Stimulated activated CD8-positive, alpha-beta memory T cell treated with anti-CD3 and anti-CD28 coated beads, Interleukin-15, amount 100 ng/mL, for 4 hours (primary cell): ENCODE data around the gene PRDM5.

Experiments used
- DNase-seq, 2 donors: peaks; one replicate each; pipeline ENCODE4 v3.0.0-alpha.2; 2020; ENCODE audit warnings: low read depth in 2 of 2

Gene PRDM5

DNA sequence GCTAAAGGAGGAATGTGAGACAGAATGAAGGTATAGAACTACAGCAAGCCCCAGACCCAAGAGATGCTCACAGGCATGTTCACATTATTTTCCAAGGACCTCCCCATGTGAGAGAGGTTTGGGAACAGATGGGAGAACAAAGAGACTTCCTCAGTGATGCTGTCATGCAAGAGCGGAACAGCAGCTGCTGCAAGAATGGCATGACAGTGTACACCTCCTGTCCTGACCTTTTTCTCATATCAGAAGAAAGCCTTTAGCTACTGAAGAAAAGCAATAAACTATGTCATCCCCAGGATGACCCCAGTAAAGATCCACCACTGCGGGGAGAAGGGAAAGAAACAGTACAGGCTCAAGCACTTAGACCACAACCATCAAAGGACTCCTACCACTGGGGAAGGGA lies 7.2 kb downstream of the PRDM5 start:
- DNase-seq, result no peak

DNA sequence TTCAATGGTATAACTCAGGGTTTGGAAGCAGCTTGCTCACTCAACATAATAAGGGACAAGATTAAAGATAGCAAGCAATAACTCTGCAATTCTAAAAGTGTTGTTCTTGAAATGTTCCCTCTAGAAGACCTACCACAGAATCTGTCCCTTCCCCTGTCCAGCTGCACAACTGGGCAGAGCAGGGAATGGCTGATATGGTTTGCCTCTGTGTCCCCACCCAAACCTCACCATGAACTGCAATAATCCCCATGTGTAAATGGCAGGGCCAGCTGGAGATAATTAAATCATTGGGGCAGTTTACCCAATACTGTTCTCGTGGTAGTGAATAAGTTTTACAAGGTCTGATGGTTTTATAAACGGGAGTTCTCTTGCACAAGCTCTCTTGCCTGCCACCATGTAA lies 19.1 kb downstream of the PRDM5 start:
- DNase-seq, result no peak

DNA sequence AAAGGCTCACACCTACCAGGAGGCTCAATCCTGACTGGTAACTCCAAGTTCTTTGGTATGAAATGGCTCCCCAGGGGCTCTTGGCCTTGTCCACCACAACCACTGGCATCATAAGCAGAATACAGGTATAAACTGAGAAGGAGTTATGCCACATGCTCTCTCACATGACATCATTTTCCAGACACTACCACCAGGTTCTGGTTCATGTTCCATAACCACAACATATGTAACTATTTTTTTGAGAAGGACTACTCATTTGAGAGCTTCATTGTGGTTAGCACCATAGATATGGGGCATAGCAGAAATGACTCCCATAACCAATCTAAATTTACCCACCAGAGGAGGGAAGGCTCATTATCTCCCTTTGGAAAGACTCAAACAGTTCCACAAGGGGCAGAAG lies 19.6 kb downstream of the PRDM5 start:
- no peak for DNase-seq

DNA sequence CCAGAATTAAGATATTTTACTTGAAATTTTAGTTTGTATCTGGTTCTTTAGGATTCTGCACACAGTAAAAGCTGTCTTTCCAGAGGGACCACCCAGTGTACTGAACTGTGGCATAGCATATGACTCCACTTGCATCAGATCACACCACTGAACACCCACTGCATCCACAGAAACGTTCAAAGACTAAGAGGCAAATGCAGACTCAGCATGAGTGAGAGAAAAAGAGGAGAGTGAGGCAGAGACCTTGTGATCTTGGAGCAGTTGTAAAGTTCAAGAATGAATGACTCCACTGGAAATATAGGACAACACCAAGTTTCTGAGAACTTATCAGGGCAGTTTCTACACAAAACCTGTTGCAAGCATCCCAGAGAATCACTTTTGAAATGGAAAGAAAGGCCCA lies 20.8 kb downstream of the PRDM5 start:
- DNase-seq, result no peak

DNA sequence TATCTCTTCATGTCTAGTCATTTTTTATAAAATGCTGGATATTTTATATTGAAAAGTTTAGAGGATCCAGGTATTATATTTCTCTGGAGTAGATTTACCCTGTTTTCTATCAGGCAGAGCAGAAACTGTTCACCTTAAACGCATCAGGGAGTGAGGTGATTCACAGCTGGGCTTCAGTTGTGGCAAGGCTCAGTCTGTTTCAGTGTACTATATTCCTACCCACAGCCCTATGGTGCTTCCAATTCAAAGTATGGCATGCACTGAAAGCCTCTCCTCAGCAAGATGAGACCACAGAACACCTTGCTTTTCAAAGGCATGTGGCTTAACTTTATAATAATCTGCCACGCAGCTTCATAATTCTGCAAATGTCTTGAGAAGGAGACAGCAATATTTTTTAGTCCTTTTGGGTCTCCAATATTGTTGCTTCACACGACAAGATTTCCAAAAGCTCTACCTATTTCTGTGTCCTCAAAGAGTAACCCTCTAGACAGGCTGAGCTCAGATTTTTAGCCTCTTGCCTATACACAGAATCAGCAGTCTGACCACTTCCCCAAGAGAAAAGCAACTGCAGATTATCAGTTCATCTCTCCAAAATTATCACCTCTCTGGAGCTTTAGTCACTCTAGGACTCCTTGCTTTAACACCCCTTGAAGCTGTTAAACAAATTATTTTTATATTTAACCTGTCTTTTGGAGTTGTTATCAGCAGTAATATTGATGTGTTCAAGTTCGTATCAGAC lies 24.4 kb downstream of the PRDM5 start:
- no peak for DNase-seq

DNA sequence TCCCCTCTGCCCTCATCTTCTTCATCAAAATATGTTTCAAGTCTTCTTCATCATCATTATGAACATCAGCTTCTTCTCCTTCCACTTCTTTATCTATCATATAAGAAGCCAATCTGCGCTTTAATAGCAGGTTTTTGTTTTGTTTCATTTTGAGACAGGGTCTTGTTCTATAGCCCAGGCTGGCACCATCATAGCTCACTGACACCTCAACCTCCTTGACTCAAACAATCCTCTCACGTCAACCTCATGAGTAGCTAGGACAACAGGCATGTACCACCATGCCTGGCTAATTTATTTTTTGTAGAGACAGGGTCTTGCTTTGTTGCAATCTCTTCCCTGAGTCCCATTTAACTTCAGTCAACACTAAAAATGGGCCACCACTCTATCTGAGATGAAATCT lies 27.0 kb downstream of the PRDM5 start:
- DNase-seq, result no peak

DNA sequence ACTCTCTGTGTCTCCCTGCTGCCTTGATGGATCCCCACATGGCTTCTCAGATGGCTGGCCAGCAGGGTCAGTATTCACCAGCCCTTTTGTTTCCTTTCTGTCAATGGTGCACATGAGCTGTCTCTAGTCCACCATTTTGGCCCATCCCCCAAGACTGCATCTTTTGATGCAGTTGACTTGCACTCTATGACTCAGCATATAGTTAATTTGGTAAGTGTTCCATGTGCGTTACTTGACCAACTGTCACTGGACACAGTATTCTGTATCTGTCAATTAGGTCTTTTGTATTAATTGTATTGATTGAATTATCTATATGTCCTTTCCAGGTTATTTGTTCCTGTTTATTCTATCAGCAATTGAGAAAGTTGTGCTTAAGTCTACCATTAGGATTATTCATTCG lies 29.2 kb downstream of the PRDM5 start:
- DNase-seq, result no peak

DNA sequence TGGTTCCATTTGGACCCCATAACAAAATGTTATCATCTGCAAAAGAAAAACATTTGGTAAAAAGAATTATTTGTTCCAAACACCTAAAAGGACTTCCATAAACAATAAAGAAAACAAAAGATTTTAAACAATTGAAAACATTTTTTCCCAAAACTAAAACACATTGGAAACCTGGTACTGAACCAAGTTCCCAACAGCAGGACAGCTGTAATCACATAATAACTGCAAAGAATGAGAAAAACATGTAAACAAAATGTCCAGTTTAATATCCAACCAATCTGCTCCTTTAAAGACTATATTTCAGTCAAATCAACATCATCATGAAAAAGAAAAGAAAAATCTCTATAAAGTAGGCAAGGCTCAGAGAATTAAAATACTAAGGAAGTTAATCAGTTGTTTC lies 36.3 kb downstream of the PRDM5 start:
- no peak for DNase-seq

DNA sequence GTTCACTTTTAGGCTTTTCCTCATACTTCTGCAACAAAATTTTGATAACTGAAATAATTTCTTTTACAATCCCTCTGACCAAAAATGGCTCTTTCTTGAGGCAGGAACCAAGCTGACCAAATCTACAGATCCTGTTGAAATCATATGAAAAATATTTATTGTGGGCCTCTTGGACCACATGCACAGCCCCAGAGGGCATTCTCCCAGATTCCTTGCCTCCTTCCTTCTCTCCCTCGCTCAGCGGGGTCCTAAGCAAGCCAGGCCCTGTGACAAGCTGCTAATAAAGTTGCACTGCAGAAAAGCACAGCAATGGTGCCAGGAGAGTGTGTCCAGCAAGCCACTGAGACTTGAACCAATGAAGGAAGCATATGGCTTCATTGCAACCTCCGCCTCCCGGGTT lies 40.7 kb downstream of the PRDM5 start:
- no peak for DNase-seq

DNA sequence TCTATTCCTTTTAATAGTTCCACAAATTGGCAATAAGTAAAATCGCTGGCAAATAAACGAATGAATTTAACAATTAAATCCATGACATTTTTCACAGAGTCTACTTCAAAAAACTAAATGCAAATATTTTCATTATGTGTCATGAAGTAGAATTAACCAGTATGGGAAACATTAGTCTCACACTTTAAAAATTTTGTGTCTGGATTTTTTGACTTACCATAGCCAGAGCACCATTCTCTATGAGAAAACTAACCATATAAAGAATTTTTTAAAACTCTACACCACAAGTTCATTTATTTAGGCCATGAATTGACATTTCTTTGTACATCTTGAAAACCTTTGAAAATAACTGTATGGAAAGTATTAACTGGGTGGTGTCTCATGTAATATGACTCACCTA lies 41.2 kb downstream of the PRDM5 start:
- no peak for DNase-seq

DNA sequence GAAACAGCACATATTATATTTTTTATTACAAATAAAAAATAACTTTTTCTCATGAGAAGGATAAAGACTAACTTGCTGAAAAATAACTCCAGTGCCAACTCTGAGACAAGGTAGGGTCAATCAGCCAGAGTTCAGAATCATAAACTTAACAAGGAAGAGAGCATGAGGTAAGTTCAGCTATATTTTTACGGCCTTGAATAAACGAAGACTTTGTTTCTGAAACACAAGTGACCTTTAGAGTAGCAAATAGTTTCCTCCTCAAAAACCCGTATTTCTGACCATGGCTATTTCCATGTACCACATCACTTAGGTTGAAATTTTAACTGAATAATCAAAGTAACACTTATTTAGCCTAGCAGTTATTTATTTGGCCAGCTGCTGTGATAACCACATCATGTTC lies 45.5 kb downstream of the PRDM5 start:
- DNase-seq, result no peak

DNA sequence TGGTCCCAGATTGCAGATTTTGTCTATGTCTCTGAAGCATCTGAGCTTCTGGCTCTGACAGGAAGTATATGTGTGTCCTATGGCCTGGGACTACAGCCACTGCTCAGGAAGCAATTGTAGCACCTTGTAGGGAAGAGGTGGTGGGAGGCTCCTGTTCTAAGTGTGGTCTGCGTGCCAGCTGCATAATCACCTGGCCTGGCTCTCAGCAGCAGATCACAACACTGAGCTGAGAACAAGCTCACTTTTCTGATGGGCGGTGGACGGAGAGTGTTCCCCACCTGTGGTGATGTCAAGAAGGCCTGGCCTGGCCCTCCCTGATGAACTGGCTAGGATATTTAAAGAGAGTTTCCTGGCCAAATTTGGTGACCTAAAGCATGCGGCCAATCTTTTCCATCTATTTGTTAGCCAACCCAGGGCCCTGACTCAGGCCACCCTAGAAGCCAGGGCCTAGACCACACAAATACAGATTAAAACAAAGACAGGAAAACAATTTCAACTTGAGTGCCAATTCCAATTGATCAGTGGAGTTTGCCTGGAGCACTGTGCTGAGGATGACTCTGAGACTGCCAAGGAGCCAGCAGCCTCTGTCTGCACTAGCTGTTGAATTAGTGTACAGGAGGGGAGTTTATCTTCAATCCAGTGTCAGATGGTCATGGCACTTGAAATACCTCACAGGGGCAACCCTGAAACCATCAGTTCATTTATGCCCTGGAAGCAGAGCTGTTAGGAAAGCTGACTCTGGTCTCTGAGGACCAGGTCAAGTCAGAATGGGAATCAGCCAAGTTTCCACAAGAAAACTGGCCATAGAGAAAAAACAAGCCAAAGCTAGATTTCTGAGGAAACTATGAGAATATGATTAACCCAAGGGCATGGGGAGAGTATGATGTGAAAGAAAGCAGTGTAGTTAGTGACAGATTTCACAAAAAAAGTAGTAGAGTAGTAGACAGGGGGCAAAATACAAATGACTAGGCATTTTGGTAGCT lies 47.4 kb downstream of the PRDM5 start:
- DNase-seq, result no peak

DNA sequence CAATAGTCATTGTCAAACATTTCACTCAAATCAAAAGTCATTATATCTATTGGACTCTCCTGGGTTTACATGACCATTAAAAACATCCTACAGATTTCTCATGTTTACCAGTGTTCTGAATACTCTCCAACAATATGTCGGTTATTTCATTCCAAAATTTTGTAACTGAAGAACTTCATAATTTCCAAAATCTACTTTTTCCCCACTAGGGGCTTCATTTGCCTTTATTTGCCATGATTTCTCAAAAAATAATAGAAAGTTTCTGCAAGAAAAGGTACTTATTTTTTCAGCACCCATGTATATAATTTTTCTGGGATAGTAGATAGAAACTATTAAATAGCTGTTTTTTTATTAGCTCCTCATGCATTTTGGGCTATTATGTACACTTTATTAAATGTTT lies 49.0 kb downstream of the PRDM5 start:
- DNase-seq, result no peak

DNA sequence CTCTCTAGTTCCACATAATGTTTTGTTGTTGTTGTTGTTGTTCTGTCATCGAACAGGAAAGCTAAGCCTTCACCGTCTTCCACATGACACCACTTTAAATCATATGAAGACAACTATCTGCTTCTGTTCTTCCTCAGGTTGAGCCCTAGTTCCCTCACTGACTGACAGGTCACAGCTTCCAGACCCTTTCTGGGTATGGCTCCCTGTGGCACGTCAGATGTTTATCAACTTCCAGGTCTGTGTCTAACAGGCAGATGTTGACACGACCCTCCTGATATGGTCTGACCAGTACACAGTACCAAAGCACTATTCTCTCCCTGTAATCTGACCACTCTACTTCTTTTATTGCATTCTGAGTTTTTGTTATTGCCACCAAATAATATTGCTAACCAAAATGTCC lies 51.4 kb downstream of the PRDM5 start:
- DNase-seq, result no peak

DNA sequence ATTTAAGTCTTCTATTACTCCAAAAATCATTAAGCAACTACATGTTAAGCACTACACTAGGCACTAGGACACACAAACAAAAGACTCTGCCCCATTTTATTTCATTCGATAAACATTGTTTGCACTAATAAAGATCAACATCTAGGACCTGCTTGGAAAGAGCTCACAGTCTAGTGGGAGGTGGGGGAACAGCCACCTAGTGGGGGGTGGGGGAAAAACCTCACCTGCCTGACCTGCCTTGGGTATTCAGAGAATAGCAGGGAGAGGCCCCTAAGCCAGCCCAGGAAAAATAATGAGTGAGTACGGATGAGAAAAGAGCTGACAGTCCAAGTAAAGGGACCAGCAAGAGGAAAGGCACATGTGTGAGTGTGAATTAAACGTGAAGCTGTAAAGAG lies 52.2 kb downstream of the PRDM5 start:
- no peak for DNase-seq

DNA sequence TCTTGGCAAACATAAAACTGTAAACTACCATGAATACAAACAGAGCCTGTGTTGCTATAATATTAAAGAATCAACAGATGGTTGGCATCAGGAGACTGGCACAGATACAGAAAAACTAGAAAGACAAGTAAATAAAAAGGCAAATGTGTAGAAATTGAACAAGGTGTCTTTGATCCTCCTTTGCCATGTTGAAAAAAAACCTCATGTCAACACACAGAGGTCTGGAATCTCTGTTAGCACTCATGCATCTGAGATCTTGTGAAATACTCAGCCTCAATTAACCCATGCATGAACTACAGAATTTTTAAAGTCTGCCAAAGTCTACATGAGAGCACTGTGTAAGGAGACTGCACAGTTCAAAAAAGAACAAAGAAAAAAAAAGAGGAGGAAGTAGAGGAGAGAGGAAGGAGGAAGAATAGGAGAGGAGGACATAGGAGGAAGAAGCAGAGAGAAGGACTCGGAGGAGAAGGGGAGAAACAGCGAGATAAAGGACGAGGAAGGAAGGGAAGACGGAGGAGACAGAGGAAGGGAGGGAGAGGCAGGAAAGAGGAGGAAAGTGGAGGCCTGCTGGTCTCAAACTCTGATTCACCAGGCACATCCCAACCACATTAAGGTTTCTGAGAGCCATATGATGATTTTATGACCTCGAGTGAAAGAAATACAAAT lies 52.8 kb downstream of the PRDM5 start:
- no peak for DNase-seq

DNA sequence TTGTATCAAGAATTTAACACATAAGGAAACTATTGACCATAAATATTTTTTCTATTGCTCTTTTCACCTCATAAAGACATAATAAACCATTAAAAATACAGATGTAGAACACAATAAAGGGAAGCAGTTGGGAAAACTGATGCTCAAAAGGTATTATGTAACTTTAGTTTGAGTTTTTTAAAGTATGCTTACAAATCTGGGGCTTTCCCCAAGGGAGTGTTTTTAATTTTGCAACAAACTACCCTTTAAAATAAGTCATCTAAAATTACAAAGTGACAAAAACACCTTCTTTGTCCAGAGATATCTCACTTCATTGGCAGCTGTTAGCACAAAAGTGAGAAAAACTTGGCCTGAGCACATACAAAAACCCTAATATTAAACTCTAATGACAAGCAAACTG lies 55.0 kb downstream of the PRDM5 start:
- no peak for DNase-seq

DNA sequence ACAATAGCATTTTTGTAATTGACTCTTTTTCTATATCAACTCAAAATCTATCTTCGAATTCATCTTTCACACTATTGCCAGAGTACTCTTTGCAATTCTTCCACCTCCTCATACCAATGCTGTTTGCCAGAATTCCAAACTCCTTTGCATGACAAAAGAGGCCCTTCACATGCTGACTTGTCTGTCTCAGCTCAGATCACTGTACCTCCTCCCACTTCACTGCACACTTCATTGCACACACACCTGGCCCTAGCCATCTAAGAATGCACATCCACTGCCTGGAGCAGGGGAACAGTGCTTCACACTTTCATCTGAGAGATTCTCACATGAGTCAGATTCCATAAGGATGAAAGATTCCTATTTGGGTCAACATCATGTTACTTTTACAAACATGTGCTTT lies 56.5 kb downstream of the PRDM5 start:
- no peak for DNase-seq

DNA sequence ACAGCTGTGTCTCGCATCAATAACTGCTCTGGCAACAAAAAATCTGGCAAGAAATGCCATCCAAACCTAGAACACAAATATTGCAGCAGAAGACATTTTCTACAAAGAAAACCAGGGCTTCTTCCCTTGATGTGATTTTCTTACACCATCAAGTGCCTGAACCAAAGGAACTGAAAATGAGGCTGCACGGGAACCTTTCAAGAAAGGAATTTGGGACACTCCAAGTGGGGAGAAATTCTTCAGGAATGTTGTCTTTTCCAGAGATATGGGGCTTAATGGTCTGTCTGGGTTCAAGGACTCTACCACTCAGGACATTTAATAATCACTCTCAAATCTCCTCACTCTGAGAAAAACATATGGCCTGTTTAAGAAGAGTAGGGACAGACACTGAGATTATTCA lies 57.6 kb downstream of the PRDM5 start:
- DNase-seq, result no peak

DNA sequence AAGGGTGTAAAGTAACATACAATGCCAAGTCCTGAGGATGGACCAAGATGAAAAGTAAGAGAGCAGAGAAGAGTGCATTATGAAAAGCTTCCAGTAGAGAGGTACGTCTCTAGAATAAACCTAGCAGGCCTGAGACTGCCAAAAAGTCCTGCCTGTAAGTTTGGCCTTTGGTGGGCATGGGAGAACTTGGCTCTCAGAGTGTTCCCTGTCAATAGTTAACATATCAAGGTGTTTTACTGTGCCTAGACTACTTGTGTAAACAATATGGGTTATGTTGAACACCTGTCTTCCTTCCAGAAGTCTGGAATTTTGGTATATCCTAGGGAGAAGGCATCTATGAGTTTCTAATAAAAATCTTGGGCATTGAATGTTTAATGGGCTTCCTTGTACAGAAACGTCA lies 60.1 kb downstream of the PRDM5 start:
- DNase-seq, result no peak

DNA sequence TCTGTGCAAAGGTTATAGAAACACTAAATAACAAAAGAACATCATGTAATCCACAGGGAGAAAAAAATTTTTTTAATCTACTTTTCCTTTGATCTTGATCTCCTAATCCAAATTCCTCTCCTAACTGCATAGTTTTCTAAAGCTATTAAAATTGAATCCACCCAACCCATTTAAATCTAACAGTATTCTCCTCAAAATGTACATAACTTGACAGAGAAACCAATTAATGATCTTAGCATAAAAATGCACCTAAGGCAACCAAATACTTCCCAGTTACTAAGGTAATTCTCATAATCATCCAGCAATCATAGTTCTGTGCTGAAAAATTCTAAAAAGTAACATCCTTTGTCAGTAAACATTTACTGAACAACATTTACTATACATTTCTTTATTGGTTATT lies 60.7 kb downstream of the PRDM5 start:
- no peak for DNase-seq

DNA sequence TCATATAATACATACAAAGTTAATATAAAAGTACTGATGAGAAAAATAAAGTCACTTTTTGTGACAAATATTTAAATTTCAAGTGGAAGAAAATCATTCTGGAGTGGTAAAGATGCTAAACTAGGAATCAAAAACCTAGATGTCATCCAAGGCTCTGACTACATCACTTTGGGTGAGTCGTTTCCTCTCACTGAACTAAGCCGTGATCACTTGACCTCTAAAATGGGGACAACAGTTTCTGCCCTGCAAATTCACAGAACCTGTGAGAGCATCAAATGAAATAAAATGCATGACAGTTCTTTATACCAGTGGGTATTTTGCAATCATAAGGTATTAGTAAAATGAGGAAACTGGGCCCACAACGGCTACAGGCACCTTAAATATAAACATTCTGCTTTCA lies 63.8 kb downstream of the PRDM5 start:
- DNase-seq, result no peak

DNA sequence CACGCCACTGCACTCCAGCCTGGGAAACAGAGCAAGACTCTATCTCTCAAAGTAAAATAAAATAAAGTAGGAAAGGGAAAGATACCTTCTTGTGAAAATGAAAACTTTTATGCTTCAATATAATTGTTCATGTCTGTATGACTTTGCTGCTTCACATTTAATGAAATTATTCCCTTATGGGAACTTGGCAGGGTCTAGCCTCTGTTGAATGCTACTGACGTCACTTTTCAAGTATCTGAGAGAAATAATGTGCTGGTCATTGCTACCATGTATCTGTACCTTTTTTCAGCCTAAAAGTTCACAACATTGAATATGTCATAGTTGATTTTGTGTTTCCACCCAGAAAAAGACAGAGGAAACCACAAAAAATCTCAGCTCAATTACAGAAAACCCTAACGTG lies 65.2 kb downstream of the PRDM5 start:
- no peak for DNase-seq
